CD4-positive, alpha-beta T cell treated with Interleukin-1 beta for 1 hour (primary cell): ENCODE data around the gene MGLL.
A peak's percentile ranks its signal among the peaks of the same experiment; 100 is the strongest.

Source experiments
- DNase-seq, 2 donors: peaks; one replicate each; pipeline ENCODE4 v3.0.0-alpha.2; 2020 to 2022

Gene MGLL

GRCh38 chr3:127738192-127738840 is 84.0 kb downstream of the MGLL start:
- DNase-seq = no peak

- no peak for DNase-seq
Observed at GRCh38 chr3:127736801-127737539, 85.3 kb downstream of the MGLL start.

GRCh38 chr3:127735767-127736693 is 86.3 kb downstream of the MGLL start:
- DNase-seq = peak in 1 of 2 donors; percentile 29

- peak in 1 of 2 donors; percentile 15 for DNase-seq
Observed at GRCh38 chr3:127734754-127735473, 87.4 kb downstream of the MGLL start.

- DNase-seq = no peak
Observed at GRCh38 chr3:127734181-127734720, 88.1 kb downstream of the MGLL start.

GRCh38 chr3:127733781-127734180 is 88.5 kb downstream of the MGLL start:
- no peak for DNase-seq

- DNase-seq = peak in 1 of 2 donors; percentile 49
Observed at GRCh38 chr3:127732879-127733350, 89.4 kb downstream of the MGLL start.

- no peak for DNase-seq
Observed at GRCh38 chr3:127732303-127732702, 90.0 kb downstream of the MGLL start.

GRCh38 chr3:127731546-127732289 is 90.6 kb downstream of the MGLL start:
- no peak for DNase-seq

GRCh38 chr3:127730666-127731295 is 91.5 kb downstream of the MGLL start:
- no peak for DNase-seq

GRCh38 chr3:127730171-127730570 is 92.1 kb downstream of the MGLL start:
- DNase-seq = no peak

GRCh38 chr3:127729556-127730056 is 92.7 kb downstream of the MGLL start:
- DNase-seq = peak in 1 of 2 donors; percentile 45

- no peak for DNase-seq
Observed at GRCh38 chr3:127728417-127729015, 93.8 kb downstream of the MGLL start.

- no peak for DNase-seq
Observed at GRCh38 chr3:127726894-127727293, 95.4 kb downstream of the MGLL start.

- no peak for DNase-seq
Observed at GRCh38 chr3:127723011-127723567, 99.2 kb downstream of the MGLL start.

GRCh38 chr3:127722091-127722784 is 100.1 kb downstream of the MGLL start:
- DNase-seq = no peak

- DNase-seq = no peak
Observed at GRCh38 chr3:127720985-127721935, 101.1 kb downstream of the MGLL start.
